Subcutaneous adipose tissue (tissue), 4 donors: ENCODE results near the gene CEP350. TPM values are rescaled to one million over a fixed set of nuclear protein-coding genes. Genes with fewer than 3 reads are reported as not detected.

Experiments
- total RNA-seq, 4 donors: library from RNA; depleted of rRNA; stranded (reverse); fragments of >200 nt; gene quantifications; one replicate each; pipeline ENCODE4 v1.1.0, GENCODE V29; 2016
- TF ChIP-seq, protein P1 (sequence below): fragments of 450-650 bp; IDR thresholded peaks from one replicate; pipeline ENCODE4 v1.5.1; 2016; ENCODE audit warnings: low read depth, mild to moderate bottlenecking, control low read depth, antibody characterized with exemption, moderate library complexity

Gene CEP350
- total RNA-seq, 4 donors from 2014 or later, result 77.2 to 136 (median 103) TPM

GRCh38 chr1:179968284-179968993, 13.8 kb downstream of the CEP350 start:
- TF ChIP-seq, protein P1, sequence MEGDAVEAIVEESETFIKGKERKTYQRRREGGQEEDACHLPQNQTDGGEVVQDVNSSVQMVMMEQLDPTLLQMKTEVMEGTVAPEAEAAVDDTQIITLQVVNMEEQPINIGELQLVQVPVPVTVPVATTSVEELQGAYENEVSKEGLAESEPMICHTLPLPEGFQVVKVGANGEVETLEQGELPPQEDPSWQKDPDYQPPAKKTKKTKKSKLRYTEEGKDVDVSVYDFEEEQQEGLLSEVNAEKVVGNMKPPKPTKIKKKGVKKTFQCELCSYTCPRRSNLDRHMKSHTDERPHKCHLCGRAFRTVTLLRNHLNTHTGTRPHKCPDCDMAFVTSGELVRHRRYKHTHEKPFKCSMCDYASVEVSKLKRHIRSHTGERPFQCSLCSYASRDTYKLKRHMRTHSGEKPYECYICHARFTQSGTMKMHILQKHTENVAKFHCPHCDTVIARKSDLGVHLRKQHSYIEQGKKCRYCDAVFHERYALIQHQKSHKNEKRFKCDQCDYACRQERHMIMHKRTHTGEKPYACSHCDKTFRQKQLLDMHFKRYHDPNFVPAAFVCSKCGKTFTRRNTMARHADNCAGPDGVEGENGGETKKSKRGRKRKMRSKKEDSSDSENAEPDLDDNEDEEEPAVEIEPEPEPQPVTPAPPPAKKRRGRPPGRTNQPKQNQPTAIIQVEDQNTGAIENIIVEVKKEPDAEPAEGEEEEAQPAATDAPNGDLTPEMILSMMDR, result no peak

- TF ChIP-seq, protein P1, result no peak
These were observed 14.6 kb downstream of the CEP350 start for GRCh38 chr1:179968994-179969919.

DNA sequence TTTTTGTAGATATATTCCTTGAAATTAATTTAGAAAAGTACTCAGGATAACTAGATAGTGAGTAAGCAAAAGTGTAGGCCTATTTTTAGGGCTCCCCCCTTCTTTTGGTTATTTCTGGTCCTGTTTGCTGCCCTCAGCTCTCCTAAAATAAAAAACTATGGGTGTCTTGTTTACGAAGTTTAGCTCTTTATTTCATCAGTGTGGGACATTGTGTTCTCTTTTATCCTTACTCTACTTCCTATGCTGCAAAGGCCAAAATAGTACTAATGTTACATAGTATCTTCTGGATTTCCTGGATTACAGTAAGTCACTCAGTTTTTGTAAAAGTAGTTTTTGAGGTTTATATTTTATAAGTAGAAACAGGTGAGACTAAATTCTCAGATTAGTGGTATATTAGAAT, 15.4 kb downstream of the CEP350 start:
- TF ChIP-seq, protein P1, result no peak

DNA sequence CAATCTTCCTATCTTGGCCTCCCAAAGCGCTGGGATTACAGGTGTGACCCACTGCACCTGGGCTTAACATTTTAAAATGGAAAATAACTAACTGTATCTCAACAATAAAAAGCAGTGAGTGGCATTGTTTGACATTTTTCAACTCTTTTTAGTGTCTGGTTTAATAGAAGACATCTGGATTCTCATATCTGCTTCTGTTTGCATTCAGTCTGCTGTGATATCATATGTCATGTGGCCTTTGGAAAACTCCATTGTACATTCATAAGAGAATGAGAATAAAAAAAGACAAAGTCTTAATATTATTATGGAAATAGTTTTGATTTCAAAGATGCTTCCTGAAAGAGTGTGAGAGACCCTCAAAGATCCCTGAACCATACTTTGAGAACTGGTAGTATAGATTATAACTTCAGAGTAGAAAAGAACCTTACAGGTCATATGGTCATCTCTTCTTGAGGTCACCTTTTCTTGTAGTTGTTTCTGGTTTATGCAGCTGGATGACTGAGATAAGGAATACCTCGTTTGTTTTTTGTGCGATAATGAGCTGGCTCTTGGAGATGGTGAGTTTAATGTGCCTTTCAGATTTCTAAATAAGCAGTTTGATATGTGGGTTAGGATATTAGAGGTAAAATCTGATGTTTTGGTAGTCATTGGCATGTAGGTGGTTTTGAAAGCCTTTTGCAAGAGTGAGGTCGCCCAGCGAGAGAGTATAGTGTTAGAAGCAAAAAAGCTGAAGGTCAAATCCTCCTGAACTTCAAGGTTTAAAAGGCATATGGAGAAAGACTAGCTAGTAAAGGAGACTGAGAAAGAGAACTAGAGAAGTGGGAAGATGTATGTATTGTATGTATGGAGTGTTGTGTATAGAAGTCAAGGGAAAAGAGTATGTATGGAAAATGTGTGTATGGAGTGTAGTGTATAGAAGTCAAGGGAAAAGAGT, 17.2 kb downstream of the CEP350 start:
- TF ChIP-seq, protein P1, result no peak

DNA sequence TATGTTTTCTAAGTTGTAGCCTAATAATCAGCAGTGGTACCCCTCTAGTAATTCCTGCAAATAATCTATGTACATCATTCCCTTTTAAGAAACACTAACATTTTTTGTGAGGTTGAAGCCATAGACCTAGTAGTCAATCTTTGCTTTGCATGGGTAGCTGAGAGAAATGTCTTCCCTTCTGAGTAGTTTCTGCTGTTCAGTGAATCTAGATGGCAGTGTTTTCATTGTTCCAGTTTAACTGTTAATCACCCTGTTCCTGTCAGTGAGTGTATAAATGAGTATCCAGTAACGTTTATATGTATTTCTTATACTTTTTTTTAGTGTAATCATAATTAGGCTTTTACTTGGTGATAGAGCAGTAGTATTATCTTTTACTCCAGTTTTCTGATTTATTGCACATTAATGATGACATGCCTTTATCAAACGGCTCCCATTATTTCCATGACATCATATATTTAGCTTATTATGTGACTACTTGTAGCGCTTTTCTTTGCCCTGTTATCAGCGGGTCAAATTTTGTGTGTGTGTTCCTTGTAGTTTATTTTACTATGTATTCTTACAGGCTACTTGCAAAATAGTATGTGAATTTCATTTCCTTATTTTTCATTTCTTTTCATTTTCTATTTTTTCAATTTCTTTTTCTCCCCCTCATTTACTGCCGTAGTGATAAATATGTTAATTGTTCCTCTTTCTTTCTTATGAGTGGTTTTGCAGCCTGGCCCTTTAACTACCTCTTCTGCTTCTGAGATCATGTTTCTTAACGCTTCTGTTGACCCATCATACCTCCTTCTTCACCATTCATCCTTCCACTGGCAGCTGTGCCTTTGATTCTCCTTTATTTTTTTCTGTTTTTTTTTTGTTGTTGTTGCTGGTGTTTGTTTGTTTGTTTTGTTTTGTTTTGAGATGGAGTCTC, 18.8 kb downstream of the CEP350 start:
- TF ChIP-seq, protein P1, result no peak

GRCh38 chr1:179976970-179977651, 22.5 kb downstream of the CEP350 start:
- TF ChIP-seq, protein P1, result no peak
